H1 (cell line): ENCODE results near the gene LLGL2.
"Not testable (repeated sequence)": the region's sequence is repeated elsewhere in the genome, so short reads cannot be mapped to it uniquely, and the experiment has no call there.

Experiments used
- TF ChIP-seq, protein P1 (sequence below), 3 experiments: IDR thresholded peaks; 1 replicate in 2 of 3; 2 replicates in 1 of 3; pipeline versions ENCODE4 v1.5.1 to v1.6.1; 2011; ENCODE audit warnings: low read length in 3 of 3, mild to moderate bottlenecking in 3 of 3, inconsistent platforms in 2 of 3, low read depth in 1 of 3, moderate library complexity in 1 of 3; ENCODE audit not compliant: insufficient read depth in 1 of 3; ENCODE audit errors: control extremely low read depth in 1 of 3
- TF ChIP-seq, protein P2 (sequence below): IDR thresholded peaks from 2 replicates; pipeline ENCODE4 v1.6.1; 2011; ENCODE audit warnings: low read depth, mild to moderate bottlenecking, low read length; ENCODE audit not compliant: insufficient read depth

DNA sequence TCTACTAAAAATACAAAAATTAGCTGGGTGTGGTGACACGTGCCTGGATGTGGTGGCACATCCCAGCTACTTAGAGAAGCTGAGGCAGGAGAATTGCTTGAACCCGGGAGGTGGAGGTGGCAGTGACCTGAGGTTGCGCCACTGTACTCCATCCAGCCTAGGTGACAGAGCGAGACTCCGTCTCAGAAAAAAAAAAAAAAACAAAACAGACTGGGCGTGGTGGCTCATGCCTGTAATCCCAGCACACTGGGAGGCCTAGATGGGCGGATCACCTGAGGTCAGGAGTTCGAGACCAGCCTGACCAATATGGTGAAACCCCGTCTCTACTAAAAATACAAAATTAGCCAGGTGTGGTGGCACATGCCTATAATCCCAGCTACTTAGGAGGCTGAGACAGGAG lies 67.9 kb downstream of the LLGL2 start:
- TF ChIP-seq, protein P1, sequence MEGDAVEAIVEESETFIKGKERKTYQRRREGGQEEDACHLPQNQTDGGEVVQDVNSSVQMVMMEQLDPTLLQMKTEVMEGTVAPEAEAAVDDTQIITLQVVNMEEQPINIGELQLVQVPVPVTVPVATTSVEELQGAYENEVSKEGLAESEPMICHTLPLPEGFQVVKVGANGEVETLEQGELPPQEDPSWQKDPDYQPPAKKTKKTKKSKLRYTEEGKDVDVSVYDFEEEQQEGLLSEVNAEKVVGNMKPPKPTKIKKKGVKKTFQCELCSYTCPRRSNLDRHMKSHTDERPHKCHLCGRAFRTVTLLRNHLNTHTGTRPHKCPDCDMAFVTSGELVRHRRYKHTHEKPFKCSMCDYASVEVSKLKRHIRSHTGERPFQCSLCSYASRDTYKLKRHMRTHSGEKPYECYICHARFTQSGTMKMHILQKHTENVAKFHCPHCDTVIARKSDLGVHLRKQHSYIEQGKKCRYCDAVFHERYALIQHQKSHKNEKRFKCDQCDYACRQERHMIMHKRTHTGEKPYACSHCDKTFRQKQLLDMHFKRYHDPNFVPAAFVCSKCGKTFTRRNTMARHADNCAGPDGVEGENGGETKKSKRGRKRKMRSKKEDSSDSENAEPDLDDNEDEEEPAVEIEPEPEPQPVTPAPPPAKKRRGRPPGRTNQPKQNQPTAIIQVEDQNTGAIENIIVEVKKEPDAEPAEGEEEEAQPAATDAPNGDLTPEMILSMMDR (IDR thresholded peaks at IDR 0.05; ENCODE audit: control extremely low read depth in 1 of 3, insufficient read depth in 1 of 3, low read depth in 1 of 3, low read length in 3 of 3): not testable (repeated sequence)
- TF ChIP-seq, protein P2, sequence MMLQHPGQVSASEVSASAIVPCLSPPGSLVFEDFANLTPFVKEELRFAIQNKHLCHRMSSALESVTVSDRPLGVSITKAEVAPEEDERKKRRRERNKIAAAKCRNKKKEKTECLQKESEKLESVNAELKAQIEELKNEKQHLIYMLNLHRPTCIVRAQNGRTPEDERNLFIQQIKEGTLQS: not testable (repeated sequence)
